ENCODE data around the gene DLGAP1. TPM values are rescaled to one million over a fixed set of nuclear protein-coding genes. Genes with fewer than 3 reads are reported as not detected.

Gene DLGAP1
- total RNA-seq, 1 donor from 2014 or later = not detected

GRCh38 chr18:3554091-3554601 is 901.0 kb downstream of the DLGAP1 start:
- peak in 1 of 2 donors; percentile 5 for DNase-seq (ENCODE audit: low read depth in 2 of 2)

GRCh38 chr18:3552305-3552704 is 902.8 kb downstream of the DLGAP1 start:
- no peak for DNase-seq (ENCODE audit: low read depth in 2 of 2)

- DNase-seq (ENCODE audit: low read depth in 2 of 2) = no peak
Observed at GRCh38 chr18:3547891-3548615, 907.1 kb downstream of the DLGAP1 start.

GRCh38 chr18:3546106-3546505 is 909.0 kb downstream of the DLGAP1 start:
- no peak for DNase-seq (ENCODE audit: low read depth in 2 of 2)

- DNase-seq (ENCODE audit: low read depth in 2 of 2) = no peak
Observed at GRCh38 chr18:3544537-3544936, 910.6 kb downstream of the DLGAP1 start.

- DNase-seq (ENCODE audit: low read depth in 2 of 2) = no peak
Observed at GRCh38 chr18:3541549-3542386, 913.3 kb downstream of the DLGAP1 start.

GRCh38 chr18:3540805-3541548 is 914.1 kb downstream of the DLGAP1 start:
- DNase-seq (ENCODE audit: low read depth in 2 of 2) = no peak

GRCh38 chr18:3538954-3539617 is 916.0 kb downstream of the DLGAP1 start:
- DNase-seq (ENCODE audit: low read depth in 2 of 2) = no peak

GRCh38 chr18:3538456-3538855 is 916.7 kb downstream of the DLGAP1 start:
- no peak for DNase-seq (ENCODE audit: low read depth in 2 of 2)

- no peak for DNase-seq (ENCODE audit: low read depth in 2 of 2)
Observed at GRCh38 chr18:3530807-3531206, 924.3 kb downstream of the DLGAP1 start.

GRCh38 chr18:3529601-3530000 is 925.5 kb downstream of the DLGAP1 start:
- DNase-seq (ENCODE audit: low read depth in 2 of 2) = no peak

GRCh38 chr18:3529077-3529476 is 926.0 kb downstream of the DLGAP1 start:
- no peak for DNase-seq (ENCODE audit: low read depth in 2 of 2)

- no peak for DNase-seq (ENCODE audit: low read depth in 2 of 2)
Observed at GRCh38 chr18:3528231-3528630, 926.9 kb downstream of the DLGAP1 start.

GRCh38 chr18:3526421-3527354 is 928.4 kb downstream of the DLGAP1 start:
- no peak for DNase-seq (ENCODE audit: low read depth in 2 of 2)

GRCh38 chr18:3525870-3526420 is 929.2 kb downstream of the DLGAP1 start:
- DNase-seq (ENCODE audit: low read depth in 2 of 2) = peak in 1 of 2 donors; percentile 21

GRCh38 chr18:3524706-3525105 is 930.4 kb downstream of the DLGAP1 start:
- no peak for DNase-seq (ENCODE audit: low read depth in 2 of 2)

GRCh38 chr18:3520230-3521085 is 934.6 kb downstream of the DLGAP1 start:
- no peak for DNase-seq (ENCODE audit: low read depth in 2 of 2)

- no peak for DNase-seq (ENCODE audit: low read depth in 2 of 2)
Observed at GRCh38 chr18:3514312-3515216, 940.5 kb downstream of the DLGAP1 start.
